Smooth muscle cell (in vitro differentiated cells): ENCODE measurements around the gene COPS9. TPM values are rescaled to one million over a fixed set of nuclear protein-coding genes. Genes with fewer than 3 reads are reported as not detected.

Experiments used
- DNase-seq: peaks from one replicate; lab custom pipeline; 2025; ENCODE audit not compliant: unreplicated experiment; lab: John Stamatoyannopoulos, UW
- H2AFZ ChIP-seq: fragments of 200-600 bp; sonication (generic); 2 replicates; pipeline ENCODE4 v1.6.0; 2016; ENCODE audit warnings: antibody characterized with exemption, low read depth, mild to moderate bottlenecking
- H3F3A ChIP-seq: fragments of 200-600 bp; sonication (generic); 2 replicates; pipeline ENCODE4 v1.6.0; 2017; ENCODE audit warnings: antibody characterized with exemption, low read depth
- H3K27ac ChIP-seq: fragments of 200-600 bp; sonication (generic); 2 replicates; pipeline ENCODE4 v1.5.1; 2016; ENCODE audit warnings: low read depth, mild to moderate bottlenecking
- H3K27me3 ChIP-seq: fragments of 200-600 bp; sonication (generic); 2 replicates; pipeline ENCODE4 v1.6.1; 2016; ENCODE audit warnings: low read depth, mild to moderate bottlenecking
- H3K36me3 ChIP-seq: fragments of 200-600 bp; sonication (generic); 2 replicates; pipeline ENCODE4 v1.5.1; 2016; ENCODE audit warnings: low read depth
- H3K4me1 ChIP-seq: fragments of 200-600 bp; sonication (generic); 2 replicates; pipeline ENCODE4 v1.5.1; 2016; ENCODE audit warnings: low read depth
- H3K4me2 ChIP-seq: fragments of 200-600 bp; sonication (generic); 2 replicates; pipeline ENCODE4 v1.6.0; 2016; ENCODE audit warnings: mild to moderate bottlenecking
- H3K4me3 ChIP-seq: fragments of 200-600 bp; sonication (generic); 2 replicates; pipeline ENCODE4 v1.5.1; 2016; ENCODE audit warnings: mild to moderate bottlenecking
- H3K79me2 ChIP-seq: fragments of 200-600 bp; sonication (generic); 2 replicates; pipeline ENCODE4 v1.6.0; 2016; ENCODE audit warnings: low read depth, mild to moderate bottlenecking
- H3K9ac ChIP-seq: fragments of 200-600 bp; sonication (generic); 2 replicates; pipeline ENCODE4 v1.6.0; 2016; ENCODE audit warnings: low read depth
- H3K9me3 ChIP-seq: fragments of 200-600 bp; sonication (generic); replicated peaks from 2 replicates; pipeline ENCODE4 v1.5.1; 2016; ENCODE audit warnings: low read depth
- H4K20me1 ChIP-seq: fragments of 200-600 bp; sonication (generic); 2 replicates; pipeline ENCODE4 v1.6.0; 2016; ENCODE audit warnings: low read depth
- WGBS: methylation state at CpG from one replicate; pipeline ENCODE4 v1.1.7; 2016; ENCODE audit warnings: low lambda C conversion rate; 5-methylcytosine and 5-hydroxymethylcytosine counted together
- polyA plus RNA-seq: library from polyadenylated mRNA; unstranded; fragments of >200 nt; fragmentation: Nextera tagmentation; extraction: Ambion mirVana; gene quantifications from 2 replicates; pipeline ENCODE4 v1.2.1, GENCODE V29; 2016
- total RNA-seq: library from RNA; depleted of rRNA; stranded (reverse); fragments of >200 nt; gene quantifications from 2 replicates; pipeline ENCODE4 v1.2.3, GENCODE V29; 2014
- TF ChIP-seq, protein P1 (sequence below): fragments of 200-600 bp; sonication (generic); IDR thresholded peaks from 2 replicates; pipeline ENCODE4 v1.5.1; 2017; ENCODE audit warnings: borderline replicate concordance, mild to moderate bottlenecking, antibody characterized with exemption; ENCODE audit not compliant: insufficient read depth, poor library complexity, severe bottlenecking

The COPS9 gene
- total and polyA plus RNA-seq, 2 experiments from 2014 or later, result 157 to 296 TPM

DNA sequence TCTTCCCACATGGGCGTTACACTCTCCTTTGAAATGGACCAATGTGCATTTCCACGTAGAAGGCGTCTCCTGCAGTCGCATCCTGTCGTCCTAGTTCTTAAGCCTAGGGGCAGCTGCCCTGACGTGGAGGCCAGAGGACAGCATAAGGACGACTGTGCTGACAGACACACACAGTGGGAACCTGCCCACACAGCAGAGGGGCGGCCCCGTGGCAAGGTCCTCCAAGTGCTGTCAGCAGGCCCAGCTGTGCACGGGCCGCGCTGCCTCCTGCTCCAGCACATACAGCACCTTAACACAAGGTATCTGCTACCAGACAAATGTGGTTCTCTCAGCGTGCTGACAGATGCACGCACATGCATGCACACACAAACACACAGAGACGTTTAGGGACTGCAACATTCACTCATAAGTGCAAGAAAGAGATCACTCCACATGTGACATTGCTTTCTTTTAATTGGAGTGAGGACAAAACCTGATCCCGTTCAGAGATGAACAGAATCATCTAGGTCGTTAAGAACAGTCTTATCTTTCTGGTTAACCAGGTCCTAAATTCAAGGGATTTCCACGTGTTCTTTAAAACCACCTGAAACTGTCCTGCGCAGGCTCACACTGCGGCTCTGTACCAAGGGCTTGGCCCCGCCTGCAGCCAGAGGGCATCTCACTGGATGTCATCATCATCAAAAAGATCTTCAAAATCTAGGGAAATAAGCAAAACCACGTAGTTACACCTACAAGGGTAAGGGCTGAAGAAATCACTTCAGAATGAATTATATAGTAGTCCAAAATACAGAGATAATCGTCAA is 5.5 kb downstream of the COPS9 start:
- Histone ChIP-seq H3F3A (no peaks in the 10 kb centered on the region), H3K4me2 (no peak overlapping the region), H3K9ac (no peak overlapping the region), H4K20me1 (peaks cover 13% of the 10 kb centered on the region), H3K27me3 (no peaks in the 10 kb centered on the region), H3K9me3 (no peaks in the 10 kb centered on the region), H3K79me2 (peaks cover 13% of the 10 kb centered on the region), H3K4me1 (peaks cover 4% of the 10 kb centered on the region), H3K4me3 (no peak overlapping the region), H3K36me3 (peaks cover 12% of the 10 kb centered on the region), H2AFZ (no peak overlapping the region), H3K27ac (no peak overlapping the region)
- 95% methylated on average over 23 of the region's 23 CpGs for WGBS
- no peak for DNase-seq
- TF ChIP-seq, protein P1, sequence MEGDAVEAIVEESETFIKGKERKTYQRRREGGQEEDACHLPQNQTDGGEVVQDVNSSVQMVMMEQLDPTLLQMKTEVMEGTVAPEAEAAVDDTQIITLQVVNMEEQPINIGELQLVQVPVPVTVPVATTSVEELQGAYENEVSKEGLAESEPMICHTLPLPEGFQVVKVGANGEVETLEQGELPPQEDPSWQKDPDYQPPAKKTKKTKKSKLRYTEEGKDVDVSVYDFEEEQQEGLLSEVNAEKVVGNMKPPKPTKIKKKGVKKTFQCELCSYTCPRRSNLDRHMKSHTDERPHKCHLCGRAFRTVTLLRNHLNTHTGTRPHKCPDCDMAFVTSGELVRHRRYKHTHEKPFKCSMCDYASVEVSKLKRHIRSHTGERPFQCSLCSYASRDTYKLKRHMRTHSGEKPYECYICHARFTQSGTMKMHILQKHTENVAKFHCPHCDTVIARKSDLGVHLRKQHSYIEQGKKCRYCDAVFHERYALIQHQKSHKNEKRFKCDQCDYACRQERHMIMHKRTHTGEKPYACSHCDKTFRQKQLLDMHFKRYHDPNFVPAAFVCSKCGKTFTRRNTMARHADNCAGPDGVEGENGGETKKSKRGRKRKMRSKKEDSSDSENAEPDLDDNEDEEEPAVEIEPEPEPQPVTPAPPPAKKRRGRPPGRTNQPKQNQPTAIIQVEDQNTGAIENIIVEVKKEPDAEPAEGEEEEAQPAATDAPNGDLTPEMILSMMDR, result no peak

DNA sequence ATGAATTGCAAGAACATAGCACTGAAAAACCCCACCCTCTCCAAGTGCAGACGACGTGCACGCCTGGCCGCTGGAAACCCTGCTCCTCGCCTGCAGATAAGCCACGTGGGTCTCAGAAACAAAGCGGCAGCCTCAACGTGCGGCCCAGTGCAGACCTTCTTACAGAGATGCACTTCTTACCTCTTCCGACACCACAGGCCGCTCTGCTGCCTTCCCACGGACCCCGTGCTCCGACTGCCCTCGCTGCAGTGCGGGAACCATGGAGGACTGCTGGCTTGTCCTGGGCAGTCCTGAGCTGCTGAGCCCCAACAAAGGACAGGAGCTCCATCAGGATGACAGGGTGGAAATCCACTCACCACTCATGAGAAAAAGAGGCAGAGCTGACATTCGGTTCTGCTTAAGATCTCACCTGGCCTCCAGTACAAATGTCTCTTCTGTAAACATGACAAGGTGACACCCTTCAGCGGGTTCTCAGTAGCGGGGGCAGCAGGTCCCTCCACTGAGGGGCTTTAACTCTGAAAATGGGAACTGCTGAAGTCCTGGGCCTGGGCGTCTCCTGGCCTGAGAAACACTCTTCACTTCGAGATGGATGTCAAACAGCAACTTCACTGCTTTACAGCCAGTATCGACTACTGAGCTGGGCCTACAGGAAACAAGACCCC is 6.2 kb downstream of the COPS9 start:
- over 99% methylated on average over 22 of the region's 22 CpGs for WGBS
- no peak overlapping the region for H3K27ac ChIP-seq
- no peaks in the 10 kb centered on the region for H3K4me1 ChIP-seq
- no peak overlapping the region for H3K4me3 ChIP-seq
- H4K20me1 ChIP-seq, result peaks cover 7% of the 10 kb centered on the region
- TF ChIP-seq, protein P1, result no peak
- H3K9ac ChIP-seq, result no peak overlapping the region
- peaks cover 12% of the 10 kb centered on the region for H3K36me3 ChIP-seq
- no peak overlapping the region for H2AFZ ChIP-seq
- no peaks in the 10 kb centered on the region for H3K9me3 ChIP-seq
- peaks cover 5% of the 10 kb centered on the region for H3K79me2 ChIP-seq
- no peaks in the 10 kb centered on the region for H3F3A ChIP-seq
- H3K4me2 ChIP-seq, result no peak overlapping the region
- H3K27me3 ChIP-seq, result no peaks in the 10 kb centered on the region
- no peak for DNase-seq

DNA sequence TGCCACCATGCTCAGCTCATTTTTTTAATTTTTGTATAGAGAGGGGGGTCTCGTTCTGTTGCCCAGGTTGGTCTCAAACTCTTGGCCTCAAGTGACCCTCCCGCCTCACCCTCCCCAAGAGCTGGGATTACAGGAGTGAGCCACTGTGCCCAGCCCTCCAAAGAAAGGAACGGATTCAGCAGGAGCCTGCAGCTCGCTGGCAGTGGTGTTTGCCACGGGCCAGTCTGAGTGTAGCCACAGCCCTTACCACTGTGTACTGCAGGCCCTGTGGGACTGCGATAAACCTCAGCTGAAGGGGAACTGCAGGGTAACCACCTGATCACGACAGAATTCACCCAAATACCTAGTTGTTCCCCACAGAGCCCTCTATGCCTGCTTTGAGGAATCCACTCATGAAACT is 6.8 kb downstream of the COPS9 start:
- no peak overlapping the region for H3K4me2 ChIP-seq
- TF ChIP-seq, protein P1, result no peak
- WGBS, result 96% methylated on average over 7 of the region's 7 CpGs

More for the DNA sequence above, 6.8 kb downstream of the COPS9 start:
- Histone ChIP-seq H2AFZ (no peak overlapping the region), H3K9ac (no peak overlapping the region), H3K4me1 (no peaks in the 10 kb centered on the region), H3K36me3 (peaks cover 12% of the 10 kb centered on the region), H3F3A (no peaks in the 10 kb centered on the region), H3K9me3 (no peaks in the 10 kb centered on the region), H4K20me1 (peaks cover 2% of the 10 kb centered on the region), H3K79me2 (no peaks in the 10 kb centered on the region), H3K4me3 (no peak overlapping the region), H3K27me3 (no peaks in the 10 kb centered on the region), H3K27ac (no peak overlapping the region)
- DNase-seq, result no peak
